Endothelial cell of umbilical vein (primary cell): ENCODE results near the gene KLF3. TPM values are rescaled to one million over a fixed set of nuclear protein-coding genes. Genes with fewer than 3 reads are reported as not detected.

Source experiments
- BruUV-seq: library from RNA; stranded (reverse); fragments of 400-500 nt; replicated peaks from 2 replicates; lab custom pipeline; 2021; lab: Mats Ljungman, UMichigan
- CTCF ChIA-PET: fragments of 300-600, 350-600 bp; sonication (Branson Sonifier 250); formaldehyde crosslinking; loops from one replicate; lab custom pipeline; 2021; ENCODE audit warnings: antibody characterized with exemption, inconsistent platforms; lab: Charles Lee
- POLR2A ChIA-PET: fragments of 300-600, 350-600 bp; sonication (Branson Sonifier 250); formaldehyde crosslinking; loops from one replicate; lab custom pipeline; 2021; ENCODE audit warnings: antibody characterized with exemption, inconsistent platforms; lab: Charles Lee
- DNase-seq: peaks from one replicate; pipeline ENCODE4 v3.0.0-alpha.2; 2011; ENCODE audit warnings: low read depth, low spot score
- FAIRE-seq: peaks from 2 replicates; lab custom pipeline; 2011; peaks lifted over from hg19 to GRCh38; lab: Jason Lieb, UNC
- H2AFZ ChIP-seq: 2 replicates; pipeline ENCODE4 v1.6.0; 2012; ENCODE audit warnings: low read depth, low read length, control low read depth, inconsistent platforms
- H3K27ac ChIP-seq: 2 replicates; pipeline ENCODE4 v1.5.1; 2011; ENCODE audit warnings: low read depth, mild to moderate bottlenecking, control low read depth, low read length, moderate library complexity; ENCODE audit not compliant: insufficient read depth
- H3K27me3 ChIP-seq, 2 experiments: 2 replicates each; pipeline versions ENCODE4 v1.6.0 to v1.6.1; 2011; ENCODE audit warnings: low read length in 2 of 2, mixed read lengths in 1 of 2; ENCODE audit not compliant: control insufficient read depth in 2 of 2, insufficient read depth in 2 of 2
- H3K36me3 ChIP-seq, 2 experiments: 2 replicates in 1 of 2; 3 replicates in 1 of 2; pipeline ENCODE4 v1.5.1; 2011; ENCODE audit warnings: low read length in 2 of 2, mild to moderate bottlenecking in 1 of 2, moderate library complexity in 1 of 2; ENCODE audit not compliant: control insufficient read depth in 2 of 2, insufficient read depth in 2 of 2; ENCODE audit errors: extremely low read depth in 1 of 2
- H3K4me1 ChIP-seq: 3 replicates; pipeline ENCODE4 v1.5.1; 2011; ENCODE audit warnings: mild to moderate bottlenecking, low read length; ENCODE audit not compliant: control insufficient read depth, insufficient read depth; ENCODE audit errors: extremely low read depth
- H3K4me2 ChIP-seq: 2 replicates; pipeline ENCODE4 v1.6.1; 2011; ENCODE audit warnings: low read length, control low read depth, mixed read lengths; ENCODE audit not compliant: insufficient read depth
- H3K4me3 ChIP-seq, 3 experiments: fragments of 200-600 bp in 1 of 3; sonication (generic), shearing (Covaris generic) in 1 of 3; replicated peaks in 1 of 3; 2 replicates each; pipeline ENCODE4 v1.5.1; 2011 to 2016; ENCODE audit warnings: control low read depth in 3 of 3, low read length in 3 of 3, mild to moderate bottlenecking in 2 of 3, inconsistent platforms in 1 of 3, low read depth in 1 of 3, moderate library complexity in 1 of 3; ENCODE audit not compliant: insufficient read depth in 1 of 3
- H3K79me2 ChIP-seq: 2 replicates; pipeline ENCODE4 v1.6.0; 2012; ENCODE audit warnings: low read length, inconsistent platforms; ENCODE audit not compliant: control insufficient read depth, insufficient read depth
- H3K9ac ChIP-seq: replicated peaks from 2 replicates; pipeline ENCODE3; 2011; ENCODE audit warnings: low read length, control low read depth; ENCODE audit not compliant: insufficient read depth; ENCODE audit errors: extremely low read depth
- H3K9me1 ChIP-seq: replicated peaks from 3 replicates; pipeline ENCODE4 v1.6.0; 2011; ENCODE audit warnings: mild to moderate bottlenecking, low read length; ENCODE audit not compliant: control insufficient read depth, insufficient read depth; ENCODE audit errors: extremely low read depth
- H3K9me3 ChIP-seq: replicated peaks from 2 replicates; pipeline ENCODE4 v1.5.1; 2012; ENCODE audit warnings: low read length, inconsistent platforms; ENCODE audit not compliant: control insufficient read depth, insufficient read depth
- H4K20me1 ChIP-seq: replicated peaks from 2 replicates; pipeline ENCODE3; 2011; ENCODE audit warnings: mild to moderate bottlenecking, low read length; ENCODE audit not compliant: control insufficient read depth, insufficient read depth; ENCODE audit errors: extremely low read depth
- FOS ChIP-seq: IDR thresholded peaks from 2 replicates; pipeline ENCODE4 v1.6.1; 2011; ENCODE audit warnings: mild to moderate bottlenecking, low read length, moderate library complexity, borderline replicate concordance; ENCODE audit not compliant: insufficient read depth
- GATA2 ChIP-seq: IDR thresholded peaks from 2 replicates; pipeline ENCODE4 v1.7.0; 2011; ENCODE audit warnings: low read depth, mild to moderate bottlenecking, moderate library complexity, mixed read lengths, low read length; ENCODE audit not compliant: insufficient read length, insufficient read depth
- JUN ChIP-seq: IDR thresholded peaks from 2 replicates; pipeline ENCODE4 v1.6.1; 2011; ENCODE audit warnings: borderline replicate concordance, low read depth; ENCODE audit not compliant: insufficient read length, insufficient read depth
- MYC ChIP-seq: IDR thresholded peaks from one replicate; pipeline ENCODE4 v1.6.1; 2011; ENCODE audit warnings: mild to moderate bottlenecking, low read depth, low read length
- dilution Hi-C: fragments of 300-500 bp; cut with MboI; formaldehyde crosslinking; loops from one replicate; pipeline ENCODE4 v1.15.0; 2019; ENCODE audit warnings: low sequenced_read_pairs; ENCODE audit not compliant: extremely low pct_ligation_motif_present
- intact Hi-C: fragments of 100-400 bp; cut with micrococcal nuclease; formaldehyde crosslinking; loops from one replicate; pipeline ENCODE4 v1.10.0; 2022
- polyA plus RNA-seq, 4 experiments: library from polyadenylated mRNA; depleted of rRNA in 3 of 4; stranded (reverse) in 3 of 4; unstranded in 1 of 4; fragments of >200 nt; gene quantifications; 2 replicates each; pipeline versions ENCODE4 v1.2.1 to v1.2.3, GENCODE V29; 2011 to 2012; ENCODE audit warnings: missing spikeins in 1 of 4
- total RNA-seq: library from RNA; stranded (reverse); gene quantifications from 2 replicates; pipeline ENCODE4 v1.2.3, GENCODE V29; 2021
- TF ChIP-seq, protein P1 (sequence below), 2 donors: IDR thresholded peaks; 1 replicate in 1 of 2; 2 replicates in 1 of 2; pipeline ENCODE4 v1.5.1; 2011; ENCODE audit warnings: low read length in 2 of 2, mild to moderate bottlenecking in 2 of 2, moderate library complexity in 2 of 2, control low read depth in 1 of 2, inconsistent platforms in 1 of 2, low read depth in 1 of 2; ENCODE audit not compliant: insufficient read depth in 1 of 2; ENCODE audit errors: extremely low read depth in 1 of 2
- TF ChIP-seq, protein P2 (sequence below): IDR thresholded peaks from 2 replicates; pipeline ENCODE4 v1.6.1; 2011; ENCODE audit not compliant: insufficient read depth, insufficient read length

KLF3 gene
- total and polyA plus RNA-seq, 2 donors (not counting 3 experiments of a cell fraction or from before 2014, with no cell fraction given): 27.7 to 50.5 TPM

DNA sequence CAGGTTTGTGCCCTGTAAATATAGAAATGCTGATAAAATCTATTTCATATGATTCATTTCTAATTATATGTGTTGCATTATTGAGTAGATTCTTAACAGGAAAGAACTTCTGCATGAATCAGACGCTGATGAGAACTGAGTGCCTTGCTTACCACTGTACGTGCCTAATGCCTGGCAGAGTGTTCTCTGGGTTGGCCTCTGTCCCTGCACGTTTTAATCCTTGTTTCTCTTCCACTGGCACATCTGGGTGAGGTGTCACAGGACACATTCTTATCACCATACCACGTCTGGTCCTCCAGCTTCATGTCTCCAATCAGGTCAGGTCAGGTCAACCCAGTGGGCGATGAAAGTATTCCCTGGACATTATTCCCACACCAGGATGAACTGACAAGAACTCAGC, 53.6 kb downstream of the KLF3 start:
- no TSS peak for BruUV-seq
- peak; percentile 97 for FAIRE-seq
- peak overlapping the region; percentile 30 for H3K9ac ChIP-seq
- no peaks in the 10 kb centered on the region for H4K20me1 ChIP-seq
- no peaks in the 10 kb centered on the region for H3K9me1 ChIP-seq
- H3K27ac ChIP-seq: peak overlapping the region; percentile 76
- TF ChIP-seq MYC (no peak), JUN (peak; percentile 54), GATA2 (peak; percentile 94), FOS (peak; percentile 87)
- TF ChIP-seq, protein P1, sequence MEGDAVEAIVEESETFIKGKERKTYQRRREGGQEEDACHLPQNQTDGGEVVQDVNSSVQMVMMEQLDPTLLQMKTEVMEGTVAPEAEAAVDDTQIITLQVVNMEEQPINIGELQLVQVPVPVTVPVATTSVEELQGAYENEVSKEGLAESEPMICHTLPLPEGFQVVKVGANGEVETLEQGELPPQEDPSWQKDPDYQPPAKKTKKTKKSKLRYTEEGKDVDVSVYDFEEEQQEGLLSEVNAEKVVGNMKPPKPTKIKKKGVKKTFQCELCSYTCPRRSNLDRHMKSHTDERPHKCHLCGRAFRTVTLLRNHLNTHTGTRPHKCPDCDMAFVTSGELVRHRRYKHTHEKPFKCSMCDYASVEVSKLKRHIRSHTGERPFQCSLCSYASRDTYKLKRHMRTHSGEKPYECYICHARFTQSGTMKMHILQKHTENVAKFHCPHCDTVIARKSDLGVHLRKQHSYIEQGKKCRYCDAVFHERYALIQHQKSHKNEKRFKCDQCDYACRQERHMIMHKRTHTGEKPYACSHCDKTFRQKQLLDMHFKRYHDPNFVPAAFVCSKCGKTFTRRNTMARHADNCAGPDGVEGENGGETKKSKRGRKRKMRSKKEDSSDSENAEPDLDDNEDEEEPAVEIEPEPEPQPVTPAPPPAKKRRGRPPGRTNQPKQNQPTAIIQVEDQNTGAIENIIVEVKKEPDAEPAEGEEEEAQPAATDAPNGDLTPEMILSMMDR (IDR thresholded peaks at IDR 0.05; ENCODE audit: extremely low read depth in 1 of 2, insufficient read depth in 1 of 2, low read depth in 1 of 2, low read length in 2 of 2): no peak
- TF ChIP-seq, protein P2, sequence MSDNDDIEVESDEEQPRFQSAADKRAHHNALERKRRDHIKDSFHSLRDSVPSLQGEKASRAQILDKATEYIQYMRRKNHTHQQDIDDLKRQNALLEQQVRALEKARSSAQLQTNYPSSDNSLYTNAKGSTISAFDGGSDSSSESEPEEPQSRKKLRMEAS: no peak
- H3K4me3 ChIP-seq: peak overlapping the region in 1 of 3 experiments; percentile 3
- no peaks in the 10 kb centered on the region for H3K9me3 ChIP-seq
- H3K79me2 ChIP-seq: no peaks in the 10 kb centered on the region
- no peaks in the 10 kb centered on the region for H3K27me3 ChIP-seq
- intact Hi-C loops (loop anchor here (2.0 kb wide), 1 partner anchor 17 kb away; no protein-coding TSS in a partner anchor), dilution Hi-C loops (no loop called here)
- peak; percentile 67 for DNase-seq
- peaks cover 9% of the 10 kb centered on the region for H3K4me1 ChIP-seq
- H2AFZ ChIP-seq: peak overlapping the region; percentile 45
- ChIA-PET POLR2A (no interaction called here), CTCF (interaction anchor here (1.1 kb wide), 1 partner anchor 42 kb away, joined by 3 read pairs; no protein-coding TSS in a partner anchor)
- no peaks in the 10 kb centered on the region for H3K36me3 ChIP-seq
- peak overlapping the region; percentile 60 for H3K4me2 ChIP-seq
